Ramos (cell line): ENCODE results near the gene IL20RA.

Experiments
- in situ Hi-C: fragments of 300-500 bp; cut with MboI; formaldehyde crosslinking; loops from one replicate; pipeline ENCODE4 v1.14.3; 2022; ENCODE audit warnings: low sequenced_read_pairs; ENCODE audit not compliant: unreplicated experiment

IL20RA gene

GRCh38 chr6:137044366-137045221 is at the start of gene IL20RA:
Gene IL20RA, minus strand, starts transcription at chr6:137044965. Its CDS starts 237 bp downstream, at chr6:137044728.
- in situ Hi-C loops, result no loop called here

- in situ Hi-C loops, result loop anchor here (5.0 to 25.0 kb wide), 2 partner anchors 219 to 544 kb away; no protein-coding TSS in a partner anchor
These were observed 48.7 kb upstream of the IL20RA start for GRCh38 chr6:137093183-137094069.

- in situ Hi-C loops, result loop anchor here (5.0 to 25.0 kb wide), 2 partner anchors 220 to 545 kb away; no protein-coding TSS in a partner anchor
These were observed 47.3 kb upstream of the IL20RA start for GRCh38 chr6:137092018-137092417.

- in situ Hi-C loops, result loop anchor here (25.0 kb wide), 1 partner anchor 548 kb away; no protein-coding TSS in a partner anchor
These were observed 44.5 kb upstream of the IL20RA start for GRCh38 chr6:137089305-137089704.

- in situ Hi-C loops, result loop anchor here (25.0 kb wide), 1 partner anchor 549 kb away; no protein-coding TSS in a partner anchor
These were observed 43.1 kb upstream of the IL20RA start for GRCh38 chr6:137087902-137088301.

GRCh38 chr6:137086031-137086430 is 41.3 kb upstream of the IL20RA start:
- in situ Hi-C loops, result loop anchor here (25.0 kb wide), 1 partner anchor 551 kb away; no protein-coding TSS in a partner anchor

GRCh38 chr6:137084865-137085617 is 40.3 kb upstream of the IL20RA start:
- in situ Hi-C loops, result loop anchor here (25.0 kb wide), 1 partner anchor 552 kb away; no protein-coding TSS in a partner anchor

- in situ Hi-C loops, result loop anchor here (25.0 kb wide), 1 partner anchor 553 kb away; no protein-coding TSS in a partner anchor
These were observed 39.3 kb upstream of the IL20RA start for GRCh38 chr6:137084090-137084489.

- in situ Hi-C loops, result loop anchor here (25.0 kb wide), 1 partner anchor 555 kb away; no protein-coding TSS in a partner anchor
These were observed 37.2 kb upstream of the IL20RA start for GRCh38 chr6:137081997-137082396.

GRCh38 chr6:137080711-137081110 is 35.9 kb upstream of the IL20RA start:
- in situ Hi-C loops, result loop anchor here (25.0 kb wide), 1 partner anchor 557 kb away; no protein-coding TSS in a partner anchor

- in situ Hi-C loops, result loop anchor here (25.0 kb wide), 1 partner anchor 561 kb away; no protein-coding TSS in a partner anchor
These were observed 31.7 kb upstream of the IL20RA start for GRCh38 chr6:137076277-137077068.

- in situ Hi-C loops, result loop anchor here (25.0 kb wide), 1 partner anchor 562 kb away; no protein-coding TSS in a partner anchor
These were observed 31.0 kb upstream of the IL20RA start for GRCh38 chr6:137075790-137076189.

GRCh38 chr6:137070303-137070702 is 25.5 kb upstream of the IL20RA start:
- in situ Hi-C loops, result no loop called here

- in situ Hi-C loops, result no loop called here
These were observed 22.6 kb upstream of the IL20RA start for GRCh38 chr6:137067399-137067798.

- in situ Hi-C loops, result no loop called here
These were observed 13.3 kb upstream of the IL20RA start for GRCh38 chr6:137058037-137058436.

- in situ Hi-C loops, result no loop called here
These were observed 11.5 kb upstream of the IL20RA start for GRCh38 chr6:137056121-137056880.

GRCh38 chr6:137051790-137052472 is 7.2 kb upstream of the IL20RA start:
- in situ Hi-C loops, result no loop called here
